H1 (cell line): Measurements from ENCODE around the gene SUSD6. TPM values are rescaled to one million over a fixed set of nuclear protein-coding genes. Genes with fewer than 3 reads are reported as not detected.

Experiments used
- CTCF ChIA-PET: fragments of 300-600 bp; sonication (Branson Sonifier 250); formaldehyde crosslinking; loops from one replicate; lab custom pipeline; 2021; ENCODE audit not compliant: partially characterized antibody; lab: Charles Lee
- POLR2A ChIA-PET: fragments of 300-600 bp; sonication (Branson Sonifier 250); formaldehyde crosslinking; loops from one replicate; lab custom pipeline; 2021; ENCODE audit warnings: inconsistent platforms; ENCODE audit not compliant: partially characterized antibody; lab: Charles Lee
- DNase-seq, 2 experiments: peaks; one replicate each; pipeline versions ENCODE4 v3.0.0 to v3.0.0-alpha.2; 2010 to 2022; ENCODE audit warnings: low spot score in 2 of 2, low read depth in 1 of 2, mixed read lengths in 1 of 2
- FAIRE-seq: peaks from 2 replicates; lab custom pipeline; 2011; peaks lifted over from hg19 to GRCh38; lab: Jason Lieb, UNC
- H2AFZ ChIP-seq: 2 replicates; pipeline ENCODE4 v1.8.1; 2012; ENCODE audit warnings: low read length, inconsistent platforms
- H2AK5ac ChIP-seq: 2 replicates; pipeline ENCODE4 v1.6.1; 2013; ENCODE audit warnings: low read depth, low read length
- H2BK120ac ChIP-seq: replicated peaks from 2 replicates; pipeline ENCODE3; 2013; ENCODE audit warnings: low read depth, low read length, inconsistent platforms
- H2BK12ac ChIP-seq: 2 replicates; pipeline ENCODE4 v1.6.1; 2013; ENCODE audit warnings: low read depth, low read length
- H2BK15ac ChIP-seq: 2 replicates; pipeline ENCODE4 v1.6.1; 2013; ENCODE audit warnings: low read length
- H2BK20ac ChIP-seq: 2 replicates; pipeline ENCODE4 v1.6.1; 2013; ENCODE audit warnings: low read length
- H2BK5ac ChIP-seq: 2 replicates; pipeline ENCODE4 v1.6.1; 2013; ENCODE audit warnings: low read depth, low read length
- H3K14ac ChIP-seq: 2 replicates; pipeline ENCODE4 v1.6.1; 2013; ENCODE audit warnings: inconsistent platforms; ENCODE audit not compliant: insufficient read length
- H3K18ac ChIP-seq: 2 replicates; pipeline ENCODE4 v1.6.1; 2013; ENCODE audit warnings: low read length; ENCODE audit errors: extremely low read depth
- H3K23ac ChIP-seq: 2 replicates; pipeline ENCODE4 v1.6.1; 2013; ENCODE audit warnings: inconsistent platforms; ENCODE audit not compliant: insufficient read length
- H3K23me2 ChIP-seq: 2 replicates; pipeline ENCODE4 v1.6.1; 2013; ENCODE audit warnings: low read depth, low read length
- H3K27ac ChIP-seq: 2 replicates; pipeline ENCODE4 v1.6.1; 2011; ENCODE audit warnings: low read depth, low read length, inconsistent platforms
- H3K27me3 ChIP-seq, 4 experiments: replicated peaks in 1 of 4; 1 replicate in 1 of 4; 2 replicates in 3 of 4; pipeline versions ENCODE4 v1.6.1 to v1.8.1; 2011 to 2013; ENCODE audit warnings: low read length in 3 of 4, mild to moderate bottlenecking in 3 of 4, inconsistent platforms in 2 of 4, mixed read lengths in 2 of 4, moderate library complexity in 1 of 4; ENCODE audit not compliant: control insufficient read depth in 3 of 4, insufficient read depth in 3 of 4; ENCODE audit errors: extremely low read depth in 1 of 4
- H3K36me3 ChIP-seq, 4 experiments: 2 replicates each; pipeline versions ENCODE4 v1.6.1 to v1.8.1; 2011 to 2013; ENCODE audit warnings: mild to moderate bottlenecking in 4 of 4, low read length in 3 of 4, moderate library complexity in 2 of 4, control low read depth in 1 of 4, inconsistent platforms in 1 of 4; ENCODE audit not compliant: insufficient read depth in 4 of 4, control insufficient read depth in 2 of 4
- H3K4ac ChIP-seq: replicated peaks from 2 replicates; pipeline ENCODE3; 2013; ENCODE audit warnings: low read length, low read depth, mixed read lengths, inconsistent platforms; ENCODE audit not compliant: insufficient read length
- H3K4me1 ChIP-seq, 4 experiments: replicated peaks in 1 of 4; 1 replicate in 1 of 4; 2 replicates in 3 of 4; pipeline versions ENCODE4 v1.6.1 to v1.8.1; 2011 to 2013; ENCODE audit warnings: low read length in 3 of 4, inconsistent platforms in 2 of 4, mixed read lengths in 1 of 4; ENCODE audit not compliant: insufficient read depth in 4 of 4, control insufficient read depth in 3 of 4
- H3K4me2 ChIP-seq, 2 experiments: 2 replicates each; pipeline versions ENCODE4 v1.6.1 to v1.8.1; 2011 to 2013; ENCODE audit warnings: low read depth in 2 of 2, low read length in 2 of 2, control low read depth in 1 of 2, inconsistent platforms in 1 of 2, mild to moderate bottlenecking in 1 of 2; ENCODE audit not compliant: insufficient read depth in 1 of 2
- H3K4me3 ChIP-seq, 4 experiments: fragments of 200-600, 300-600 bp in 1 of 4; sonication (generic), shearing (Covaris generic), sonication (Bioruptor Twin) in 1 of 4; 2 replicates each; pipeline versions ENCODE4 v1.5.1 to v1.8.1; 2011 to 2016; ENCODE audit warnings: low read length in 4 of 4, low read depth in 3 of 4, control low read depth in 2 of 4, inconsistent platforms in 2 of 4, mild to moderate bottlenecking in 2 of 4, mixed read lengths in 1 of 4, moderate library complexity in 1 of 4; ENCODE audit not compliant: insufficient read depth in 2 of 4; ENCODE audit errors: extremely low read depth in 1 of 4
- H3K56ac ChIP-seq: replicated peaks from 2 replicates; pipeline ENCODE3; 2013; ENCODE audit warnings: low read depth, mild to moderate bottlenecking, mixed read lengths, low read length, inconsistent platforms; ENCODE audit not compliant: insufficient read length
- H3K79me1 ChIP-seq: 2 replicates; pipeline ENCODE4 v1.6.1; 2013; ENCODE audit warnings: low read depth, low read length, control low read depth
- H3K79me2 ChIP-seq, 2 experiments: 2 replicates each; pipeline versions ENCODE4 v1.6.1 to v1.8.1; 2012 to 2013; ENCODE audit warnings: low read length in 2 of 2, mild to moderate bottlenecking in 2 of 2, inconsistent platforms in 1 of 2; ENCODE audit not compliant: insufficient read depth in 2 of 2, control insufficient read depth in 1 of 2
- H3K9ac ChIP-seq, 4 experiments: replicated peaks in 1 of 4; 1 replicate in 1 of 4; 2 replicates in 3 of 4; pipeline versions ENCODE4 v1.6.1 to v1.8.1; 2011 to 2013; ENCODE audit warnings: low read depth in 3 of 4, low read length in 3 of 4, control low read depth in 2 of 4, mild to moderate bottlenecking in 2 of 4, moderate library complexity in 2 of 4, inconsistent platforms in 1 of 4; ENCODE audit errors: extremely low read depth in 1 of 4
- H3K9me3 ChIP-seq, 2 experiments: 2 replicates each; pipeline versions ENCODE4 v1.6.1 to v1.8.1; 2012 to 2013; ENCODE audit warnings: mild to moderate bottlenecking in 2 of 2, moderate library complexity in 2 of 2, control low read depth in 1 of 2, inconsistent platforms in 1 of 2, low read depth in 1 of 2, low read length in 1 of 2, mixed read lengths in 1 of 2; ENCODE audit not compliant: insufficient read depth in 2 of 2
- H4K20me1 ChIP-seq, 2 experiments: replicated peaks in 1 of 2; 2 replicates each; pipeline versions ENCODE3 to v1.8.1; 2011 to 2013; ENCODE audit warnings: inconsistent platforms in 2 of 2, low read length in 2 of 2, mild to moderate bottlenecking in 1 of 2; ENCODE audit not compliant: insufficient read depth in 2 of 2, control insufficient read depth in 1 of 2
- H4K5ac ChIP-seq: 2 replicates; pipeline ENCODE4 v1.6.1; 2013; ENCODE audit warnings: low read length, low read depth, mixed read lengths, inconsistent platforms; ENCODE audit not compliant: insufficient read length
- H4K8ac ChIP-seq: 2 replicates; pipeline ENCODE4 v1.8.0; 2013; ENCODE audit warnings: mild to moderate bottlenecking, moderate library complexity, low read length, inconsistent platforms; ENCODE audit not compliant: insufficient read depth; ENCODE audit errors: extremely low read depth
- H4K91ac ChIP-seq: replicated peaks from 2 replicates; pipeline ENCODE3; 2013; ENCODE audit warnings: low read length, mixed read lengths, inconsistent platforms; ENCODE audit not compliant: insufficient read length
- BCL11A ChIP-seq, 2 experiments: IDR thresholded peaks; one replicate each; pipeline ENCODE4 v1.6.1; 2011; ENCODE audit warnings: low read depth in 2 of 2, low read length in 2 of 2, mild to moderate bottlenecking in 2 of 2
- CHD1 ChIP-seq: IDR thresholded peaks from 2 replicates; pipeline ENCODE4 v1.6.1; 2012; ENCODE audit warnings: low read depth, low read length, improper control_type of control experiment
- CHD2 ChIP-seq: IDR thresholded peaks from 2 replicates; pipeline ENCODE4 v1.6.1; 2012; ENCODE audit warnings: low read length, improper control_type of control experiment
- CTBP2 ChIP-seq: IDR thresholded peaks from 2 replicates; pipeline ENCODE4 v1.7.0; 2011; ENCODE audit warnings: borderline replicate concordance, mild to moderate bottlenecking, moderate library complexity, mixed read lengths, low read length; ENCODE audit not compliant: insufficient read depth, insufficient read length
- GTF2F1 ChIP-seq: IDR thresholded peaks from 2 replicates; pipeline ENCODE4 v1.6.1; 2012; ENCODE audit warnings: low read depth, low read length, improper control_type of control experiment, borderline replicate concordance
- KDM4A ChIP-seq: IDR thresholded peaks from one replicate; pipeline ENCODE4 v1.7.1; 2012; ENCODE audit warnings: low read depth, mild to moderate bottlenecking, moderate library complexity, low read length, inconsistent platforms; ENCODE audit not compliant: severe bottlenecking
- KDM5A ChIP-seq: fragments of 200-600 bp; IDR thresholded peaks from 2 replicates; pipeline ENCODE4 v1.7.1; 2012; ENCODE audit warnings: mild to moderate bottlenecking, low read length, inconsistent platforms, mixed read lengths
- NANOG ChIP-seq: IDR thresholded peaks from 2 replicates; pipeline ENCODE4 v1.6.1; 2011; ENCODE audit warnings: low read length, low read depth, mild to moderate bottlenecking, inconsistent platforms; ENCODE audit not compliant: insufficient read depth, poor library complexity, severe bottlenecking
- RNF2 ChIP-seq: fragments of 200-900, 300-1000 bp; sonication (generic); IDR thresholded peaks from 2 replicates; pipeline ENCODE4 v1.7.1; 2016; ENCODE audit warnings: borderline replicate concordance, low read depth, mild to moderate bottlenecking, antibody characterized with exemption, low read length; ENCODE audit not compliant: poor library complexity, severe bottlenecking; ENCODE audit errors: missing control alignments
- SP2 ChIP-seq: IDR thresholded peaks from 2 replicates; pipeline ENCODE4 v1.6.1; 2012; ENCODE audit warnings: mild to moderate bottlenecking, low read length, inconsistent platforms
- TEAD4 ChIP-seq: IDR thresholded peaks from 2 replicates; pipeline ENCODE4 v1.6.1; 2012; ENCODE audit warnings: low read depth, low read length, inconsistent platforms, mixed read lengths
- ZNF274 ChIP-seq: IDR thresholded peaks from 2 replicates; pipeline ENCODE4 v1.7.0; 2012; ENCODE audit warnings: low read length, borderline replicate concordance; ENCODE audit errors: extremely low read depth
- WGBS, 2 experiments: shearing (Covaris generic) in 1 of 2; methylation state at CpG; one replicate each; pipeline versions ENCODE4 v1.1.6 to v1.1.7; 2013 to 2015; ENCODE audit warnings: low lambda C conversion rate in 2 of 2, mixed read lengths in 2 of 2, inconsistent platforms in 1 of 2, low coverage in 1 of 2, missing lambda C conversion rate in 1 of 2; ENCODE audit not compliant: insufficient replicate concordance in 2 of 2, insufficient coverage in 1 of 2, insufficient read length in 1 of 2; ENCODE audit errors: extremely low coverage in 1 of 2, missing lambda C conversion rate in 1 of 2; 5-methylcytosine and 5-hydroxymethylcytosine counted together
- polyA plus RNA-seq, 7 experiments: library from polyadenylated mRNA; depleted of rRNA in 3 of 7; stranded (reverse) in 5 of 7; unstranded in 2 of 7; fragments of >200 nt in 5 of 7; fragments of 200-250 nt in 2 of 7; gene quantifications; 1 replicate in 5 of 7; 2 replicates in 1 of 7; 4 replicates in 1 of 7; pipeline versions ENCODE4 v1.2.1 to v1.2.3, GENCODE V29; 2011 to 2013; ENCODE audit warnings: missing spikeins in 2 of 7, mixed read lengths in 2 of 7
- total RNA-seq: library from RNA; stranded (reverse); fragmentation: NEBNext Ultra II Directional; extraction: Animal tissue kit (Norgen Biotek cat#: 25700); gene quantifications from 2 replicates; pipeline ENCODE4 v1.2.1, GENCODE V29; 2021

The SUSD6 gene
- total and polyA plus RNA-seq, 2 of the 8 experiments (the other 6 are each of a cell fraction or from before 2014, with no cell fraction given), result 3.0 to 3.8 TPM

DNA sequence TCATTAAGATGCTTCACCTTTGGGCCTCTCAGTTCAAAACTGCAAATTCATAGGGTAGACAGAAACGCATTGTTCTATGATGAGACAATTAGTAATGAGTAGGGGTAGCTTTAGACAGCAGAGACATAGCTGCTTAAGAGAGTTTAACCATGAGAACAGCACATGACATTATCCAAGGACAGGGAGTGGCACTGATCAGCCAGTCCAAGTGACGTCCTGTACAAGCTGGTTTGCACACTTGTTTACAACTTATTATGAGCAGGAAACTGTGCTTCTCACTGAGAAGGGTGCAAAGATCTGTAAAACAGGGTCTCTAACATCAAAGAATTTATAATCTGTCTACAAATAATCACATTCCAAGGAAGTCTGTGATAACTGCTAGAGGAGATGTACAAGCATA is 144.4 kb downstream of the SUSD6 start:
- no peaks in the 10 kb centered on the region for H3K23me2 ChIP-seq
- no peak overlapping the region for H3K23ac ChIP-seq
- H4K91ac ChIP-seq, result no peak overlapping the region

More for the DNA sequence above, 144.4 kb downstream of the SUSD6 start:
- TF ChIP-seq NANOG, result no peak
- no peak for TF ChIP-seq ZNF274
- no peak for TF ChIP-seq CHD1
- TF ChIP-seq CTBP2, result no peak
- TF ChIP-seq BCL11A (IDR thresholded peaks at IDR 0.05; ENCODE audit: low read depth in 2 of 2, low read length in 2 of 2), result no peak
- TF ChIP-seq KDM5A, result no peak
- TF ChIP-seq TEAD4, result no peak
- TF ChIP-seq KDM4A, result no peak
- no peak for TF ChIP-seq RNF2
- TF ChIP-seq CHD2, result no peak
- TF ChIP-seq SP2, result no peak
- TF ChIP-seq GTF2F1, result no peak
- Histone ChIP-seq H3K14ac (no peak overlapping the region), H3K4me1 (0 out of 7 replicates have a peak, but pooled peaks cover 0 to 2% (median 0%) of the 10 kb centered on the region in 4 experiments), H2BK5ac (no peak overlapping the region), H3K27me3 (no peaks in the 10 kb centered on the region), H3K79me2 (no peaks in the 10 kb centered on the region), H3K4ac (no peak overlapping the region), H3K36me3 (no peaks in the 10 kb centered on the region), H3K27ac (no peak overlapping the region), H2BK12ac (no peak overlapping the region), H3K56ac (no peak overlapping the region), H2AK5ac (no peak overlapping the region), H2BK20ac (no peak overlapping the region), H3K79me1 (no peaks in the 10 kb centered on the region), H3K18ac (no peak overlapping the region), H4K5ac (no peak overlapping the region), H4K8ac (no peak overlapping the region), H3K4me2 (no peak overlapping the region), H2BK15ac (no peak overlapping the region), H3K9me3 (no peaks in the 10 kb centered on the region), H2BK120ac (no peak overlapping the region), H2AFZ (no peak overlapping the region), H4K20me1 (no peaks in the 10 kb centered on the region), H3K4me3 (no peak overlapping the region), H3K9ac (no peak overlapping the region)
- FAIRE-seq (no peak), DNase-seq (no peak)
- POLR2A ChIA-PET, result interaction anchor here (5.0 kb wide), 1 partner anchor 12 kb away, joined by 39 read pairs; the partner anchor contains the start of gene SRSF5
- WGBS, 2 experiments, result 86% methylated on average over 2 of the region's 2 CpGs; no CpG with 5 or more reads in 1 of the 2 experiments
- CTCF ChIA-PET, result interaction anchor here (1.1 to 1.4 kb wide), 3 partner anchors 12 to 258 kb away, joined by 3 to 4 read pairs (median 4); no protein-coding TSS in a partner anchor
